GM19467 (cell line): ENCODE results near the gene ZNF554.

Experiments used
- ATAC-seq: cut with Tn5 transposase; IDR thresholded peaks from one replicate; pipeline ENCODE4 v1.9.1; 2021; ENCODE audit warnings: mild to moderate bottlenecking, moderate library complexity; ENCODE audit not compliant: unreplicated experiment

ZNF554 gene

GRCh38 chr19:2819540-2820111 is at the start of gene ZNF554:
TSS of gene ZNF554 (plus strand) at chr19:2819868. CDS start at chr19:2820072, 204 bp downstream.
- peak; percentile 86 for ATAC-seq

- no peak for ATAC-seq
Observed at GRCh38 chr19:2770055-2771013, 49.3 kb upstream of the ZNF554 start.

- ATAC-seq: no peak
Observed at GRCh38 chr19:2771786-2772674, 47.6 kb upstream of the ZNF554 start.

GRCh38 chr19:2774083-2774679 is 45.5 kb upstream of the ZNF554 start:
- ATAC-seq: no peak

- ATAC-seq: no peak
Observed at GRCh38 chr19:2774953-2775555, 44.6 kb upstream of the ZNF554 start.

GRCh38 chr19:2775556-2776430 is 43.9 kb upstream of the ZNF554 start:
- ATAC-seq: no peak

- ATAC-seq: no peak
Observed at GRCh38 chr19:2777952-2778683, 41.5 kb upstream of the ZNF554 start.

- ATAC-seq: no peak
Observed at GRCh38 chr19:2779121-2779740, 40.4 kb upstream of the ZNF554 start.

GRCh38 chr19:2780284-2780683 is 39.4 kb upstream of the ZNF554 start:
- no peak for ATAC-seq

GRCh38 chr19:2782329-2782935 is 37.2 kb upstream of the ZNF554 start:
- no peak for ATAC-seq

GRCh38 chr19:2782936-2783780 is 36.5 kb upstream of the ZNF554 start, which contains the start of gene SGTA:
TSS of gene SGTA (minus strand) at chr19:2783273. CDS start at chr19:2769068, 14,205 bp downstream.
- peak; percentile 71 for ATAC-seq

- no peak for ATAC-seq
Observed at GRCh38 chr19:2783781-2784145, 35.9 kb upstream of the ZNF554 start.

GRCh38 chr19:2785244-2785997 is 34.2 kb upstream of the ZNF554 start, which contains the start of gene THOP1:
TSS of gene THOP1 (plus strand) at chr19:2785503. CDS start at chr19:2785663, 160 bp downstream.
- peak; percentile 73 for ATAC-seq

GRCh38 chr19:2787115-2787514 is 32.6 kb upstream of the ZNF554 start:
- no peak for ATAC-seq

GRCh38 chr19:2788237-2788636 is 31.4 kb upstream of the ZNF554 start:
- ATAC-seq: no peak

- ATAC-seq: no peak
Observed at GRCh38 chr19:2790194-2790556, 29.5 kb upstream of the ZNF554 start.
